SH-SY5Y (cell line): ENCODE data around the gene KRT5.

Experiments
- GATA2 ChIP-seq: IDR thresholded peaks from 2 replicates; pipeline ENCODE4 v1.6.1; 2011; ENCODE audit warnings: mild to moderate bottlenecking, low read depth, low read length
- GATA3 ChIP-seq: IDR thresholded peaks from 2 replicates; pipeline ENCODE4 v1.6.1; 2011; ENCODE audit warnings: low read depth, mild to moderate bottlenecking, low read length, moderate library complexity

DNA sequence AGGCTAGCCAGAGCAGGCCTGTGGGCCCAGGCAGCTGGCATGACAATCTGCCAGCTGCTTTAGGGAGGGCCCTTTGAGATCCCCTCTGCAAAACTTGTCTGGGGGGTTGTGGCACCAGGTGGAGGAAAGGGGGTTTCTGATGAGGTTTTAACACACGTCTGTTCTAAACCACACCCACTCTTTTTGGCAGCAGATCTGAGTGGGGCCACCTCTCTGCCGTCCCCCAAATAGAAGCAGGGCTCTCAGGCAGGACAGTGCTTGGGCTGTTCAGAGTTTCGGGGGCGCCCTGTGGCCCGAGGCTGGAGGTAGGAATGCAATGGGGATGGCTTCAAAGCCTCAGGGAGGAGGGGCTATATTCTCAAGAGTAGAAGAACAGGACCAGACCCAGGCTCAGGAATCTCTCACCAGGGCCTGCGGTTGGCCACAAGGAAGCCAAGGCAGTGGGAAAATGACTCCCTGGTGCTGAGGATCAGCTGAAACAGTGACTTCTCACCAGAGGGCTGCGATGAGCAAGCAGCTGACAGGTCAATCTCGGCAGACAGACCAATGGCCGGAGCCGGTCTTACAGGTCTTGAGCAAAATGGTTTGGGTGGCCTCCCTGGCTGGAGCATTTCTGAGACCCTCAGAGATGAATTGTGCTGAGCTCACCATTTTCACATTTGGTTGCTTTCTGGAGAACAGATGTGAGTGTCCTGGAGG lies 1.5 kb upstream of the KRT5 start:
- TF ChIP-seq GATA2 (no peak), GATA3 (no peak)
